GM21529 (cell line): ENCODE data around the gene KCNJ12.

ENCODE experiments used
- ATAC-seq: cut with Tn5 transposase; IDR thresholded peaks from one replicate; pipeline ENCODE4 v1.9.1; 2021; ENCODE audit not compliant: unreplicated experiment

The KCNJ12 gene

GRCh38 chr17:21365016-21365415, 11.1 kb upstream of the KCNJ12 start:
- no peak for ATAC-seq

- ATAC-seq: peak; percentile 58
These were observed 7.5 kb upstream of the KCNJ12 start for GRCh38 chr17:21368545-21369246.

- ATAC-seq: no peak
These were observed 6.8 kb upstream of the KCNJ12 start for GRCh38 chr17:21369395-21369794.

- ATAC-seq: no peak
These were observed 5.7 kb upstream of the KCNJ12 start for GRCh38 chr17:21370430-21370829.

- no peak for ATAC-seq
These were observed 4.6 kb upstream of the KCNJ12 start for GRCh38 chr17:21371511-21372081.

- no peak for ATAC-seq
These were observed 3.8 kb upstream of the KCNJ12 start for GRCh38 chr17:21372256-21372954.

- no peak for ATAC-seq
These were observed 3.1 kb upstream of the KCNJ12 start for GRCh38 chr17:21373036-21373435.

- ATAC-seq: no peak
These were observed 2.3 kb upstream of the KCNJ12 start for GRCh38 chr17:21373696-21374440.

- ATAC-seq: no peak
These were observed 1.6 kb upstream of the KCNJ12 start for GRCh38 chr17:21374441-21375161.

GRCh38 chr17:21375162-21375560, 996 bp upstream of the KCNJ12 start:
- ATAC-seq: no peak

- ATAC-seq: no peak
These were observed 438 bp upstream of the KCNJ12 start for GRCh38 chr17:21375757-21376080.

- ATAC-seq: no peak
These were observed 868 bp downstream of the KCNJ12 start for GRCh38 chr17:21376759-21377690.

GRCh38 chr17:21377705-21378396, 1.7 kb downstream of the KCNJ12 start:
- ATAC-seq: no peak

- ATAC-seq: no peak
These were observed 2.4 kb downstream of the KCNJ12 start for GRCh38 chr17:21378553-21378952.

GRCh38 chr17:21379080-21379711, 3.0 kb downstream of the KCNJ12 start:
- ATAC-seq: no peak

- no peak for ATAC-seq
These were observed 4.5 kb downstream of the KCNJ12 start for GRCh38 chr17:21380659-21381058.

- no peak for ATAC-seq
These were observed 5.0 kb downstream of the KCNJ12 start for GRCh38 chr17:21381076-21381706.
